Large intestine (tissue), 3 donors: ENCODE measurements around the gene PTGIR. TPM values are rescaled to one million over a fixed set of nuclear protein-coding genes. Genes with fewer than 3 reads are reported as not detected.

Experiments
- DNase-seq, 2 donors: peaks; one replicate each; pipeline versions ENCODE4 v3.0.0 to v3.0.0-alpha.2; 2013
- H3K27ac ChIP-seq: one replicate; pipeline ENCODE4 v1.5.1; 2013; ENCODE audit warnings: low read length
- H3K27me3 ChIP-seq: 2 replicates; pipeline ENCODE4 v1.6.1; 2013; ENCODE audit warnings: low read length; ENCODE audit not compliant: control insufficient read depth, insufficient read depth
- H3K36me3 ChIP-seq: 2 replicates; pipeline ENCODE4 v1.6.1; 2013; ENCODE audit warnings: low read length; ENCODE audit not compliant: control insufficient read depth, insufficient read depth
- H3K4me1 ChIP-seq: one replicate; pipeline ENCODE4 v1.6.1; 2013; ENCODE audit warnings: low read length; ENCODE audit not compliant: control insufficient read depth, insufficient read depth
- H3K4me3 ChIP-seq: one replicate; pipeline ENCODE4 v1.5.1; 2013; ENCODE audit warnings: low read length
- H3K9me3 ChIP-seq: one replicate; pipeline ENCODE4 v1.6.1; 2013; ENCODE audit warnings: mild to moderate bottlenecking, low read depth, low read length, moderate library complexity; ENCODE audit not compliant: control insufficient read depth
- whole genome bisulfite sequencing: methylation state at CpG from one replicate; pipeline ENCODE4 v1.1.5; 2013; ENCODE audit warnings: low lambda C conversion rate; ENCODE audit not compliant: insufficient coverage; 5-methylcytosine and 5-hydroxymethylcytosine counted together
- polyA plus RNA-seq: library from polyadenylated mRNA; unstranded; fragments of 120-200 nt; gene quantifications from one replicate; pipeline ENCODE4 v1.2.1, GENCODE V29; 2013

Gene PTGIR
- polyA plus RNA-seq, 1 donor = 4.8 TPM

DNA sequence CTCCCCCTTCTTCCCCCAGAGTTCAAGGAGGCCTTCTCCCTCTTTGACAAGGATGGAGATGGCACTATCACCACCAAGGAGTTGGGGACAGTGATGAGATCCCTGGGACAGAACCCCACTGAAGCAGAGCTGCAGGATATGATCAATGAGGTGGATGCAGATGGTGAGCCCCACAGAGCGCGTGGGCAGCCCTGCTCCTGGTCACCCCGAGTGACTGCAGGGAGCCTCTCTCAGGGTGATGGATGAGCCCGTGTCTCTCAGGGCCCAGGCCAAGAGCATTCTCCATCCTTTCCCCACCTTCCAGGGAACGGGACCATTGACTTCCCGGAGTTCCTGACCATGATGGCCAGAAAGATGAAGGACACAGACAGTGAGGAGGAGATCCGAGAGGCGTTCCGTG is 16.7 kb downstream of the PTGIR start:
- no peak for DNase-seq
- Histone ChIP-seq H3K4me3 (no peak overlapping the region), H3K4me1 (peaks cover 31% of the 10 kb centered on the region), H3K9me3 (no peaks in the 10 kb centered on the region), H3K36me3 (peaks cover 62% of the 10 kb centered on the region), H3K27ac (no peak overlapping the region), H3K27me3 (no peaks in the 10 kb centered on the region)
- WGBS = no CpG with 5 or more reads among the region's 9 CpGs

DNA sequence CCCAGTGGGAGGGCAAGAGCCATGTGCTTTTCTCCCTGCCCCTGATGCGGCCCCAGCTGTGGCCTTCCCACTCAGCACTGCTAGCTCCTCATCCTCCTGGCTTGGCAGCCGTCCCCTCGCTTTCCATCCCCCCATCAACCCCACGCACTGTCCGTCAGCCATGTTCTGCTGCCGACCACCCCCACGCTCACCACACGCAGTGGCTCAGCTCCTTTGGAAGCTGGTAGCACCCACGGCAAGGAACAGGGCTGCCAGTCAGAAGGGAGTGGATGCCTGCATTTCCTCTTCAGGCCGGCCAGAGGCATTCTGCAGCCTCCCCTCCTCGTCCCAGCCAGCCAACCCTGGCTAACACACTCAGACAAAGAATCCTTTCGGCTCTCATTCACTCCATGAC is 17.4 kb downstream of the PTGIR start:
- WGBS = no CpG with 5 or more reads among the region's 12 CpGs
- Histone ChIP-seq H3K36me3 (peaks cover 62% of the 10 kb centered on the region), H3K27me3 (no peaks in the 10 kb centered on the region), H3K27ac (no peak overlapping the region), H3K4me1 (peaks cover 31% of the 10 kb centered on the region), H3K4me3 (no peak overlapping the region), H3K9me3 (no peaks in the 10 kb centered on the region)
- DNase-seq = no peak

DNA sequence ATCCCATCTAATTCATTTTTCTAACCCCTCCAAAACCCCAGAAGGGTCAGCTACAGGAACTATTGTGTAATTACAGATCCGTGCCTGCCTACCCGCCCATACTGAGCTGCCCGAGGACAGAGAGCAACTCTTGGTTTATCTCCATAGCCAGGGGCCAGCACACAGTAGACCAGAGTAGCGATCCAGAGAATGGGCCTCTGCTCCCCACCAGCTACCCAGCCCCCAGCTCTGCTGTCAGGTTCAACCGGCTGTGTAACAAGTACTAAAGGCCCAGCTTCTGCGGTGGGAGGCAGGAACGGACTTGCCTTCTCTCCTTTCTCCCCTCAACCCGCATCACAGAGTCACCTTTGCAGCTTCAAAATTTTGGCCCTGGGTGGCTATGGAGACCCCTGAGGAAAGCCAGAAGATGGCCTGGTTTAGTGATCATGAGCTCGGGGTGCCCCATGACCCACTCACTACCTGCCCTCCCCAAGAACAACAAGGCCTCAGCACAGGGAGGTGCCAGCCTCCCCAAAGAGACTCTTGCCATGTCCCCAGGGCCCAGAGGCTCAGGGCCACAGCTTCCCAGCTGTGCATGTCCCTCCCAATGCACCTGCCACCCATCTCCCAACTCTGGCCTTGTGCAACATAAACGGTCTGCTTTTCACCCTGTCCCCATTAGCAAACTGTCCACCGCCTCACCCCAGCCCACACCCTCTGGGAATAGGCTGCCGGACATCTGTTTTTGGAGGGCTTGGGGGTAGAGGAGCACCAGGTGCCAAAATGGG is 18.0 kb downstream of the PTGIR start:
- Histone ChIP-seq H3K4me3 (no peak overlapping the region), H3K4me1 (peaks cover 31% of the 10 kb centered on the region), H3K36me3 (peaks cover 62% of the 10 kb centered on the region), H3K9me3 (no peaks in the 10 kb centered on the region), H3K27me3 (no peaks in the 10 kb centered on the region), H3K27ac (no peak overlapping the region)
- no CpG with 5 or more reads among the region's 12 CpGs for WGBS
- DNase-seq = no peak

DNA sequence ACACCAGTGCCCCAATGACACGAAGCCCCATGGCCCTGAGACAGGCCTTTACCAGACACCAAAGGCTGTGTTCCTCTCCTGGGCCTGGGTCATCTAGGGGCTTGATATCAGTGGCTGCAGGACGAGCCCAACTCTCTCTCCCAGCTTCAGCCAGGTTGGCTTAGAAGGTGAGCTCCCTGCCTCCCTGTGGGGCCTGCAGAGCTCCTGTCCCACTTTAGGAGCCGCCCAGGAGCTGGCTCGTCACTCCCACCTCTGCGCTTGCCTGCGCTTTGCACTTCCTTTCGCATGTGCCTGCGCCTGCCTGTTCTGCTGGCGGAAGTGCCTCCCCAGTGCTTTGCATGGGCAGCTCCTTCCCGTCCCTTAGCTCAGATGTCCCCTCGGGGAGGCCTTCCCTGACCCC is 18.9 kb downstream of the PTGIR start:
- DNase-seq = no peak
- H3K4me3 ChIP-seq = no peak overlapping the region
- WGBS = no CpG with 5 or more reads among the region's 11 CpGs
- H3K36me3 ChIP-seq = peaks cover 59% of the 10 kb centered on the region
- no peaks in the 10 kb centered on the region for H3K27me3 ChIP-seq
- no peaks in the 10 kb centered on the region for H3K9me3 ChIP-seq
- no peak overlapping the region for H3K27ac ChIP-seq
- peaks cover 31% of the 10 kb centered on the region for H3K4me1 ChIP-seq

DNA sequence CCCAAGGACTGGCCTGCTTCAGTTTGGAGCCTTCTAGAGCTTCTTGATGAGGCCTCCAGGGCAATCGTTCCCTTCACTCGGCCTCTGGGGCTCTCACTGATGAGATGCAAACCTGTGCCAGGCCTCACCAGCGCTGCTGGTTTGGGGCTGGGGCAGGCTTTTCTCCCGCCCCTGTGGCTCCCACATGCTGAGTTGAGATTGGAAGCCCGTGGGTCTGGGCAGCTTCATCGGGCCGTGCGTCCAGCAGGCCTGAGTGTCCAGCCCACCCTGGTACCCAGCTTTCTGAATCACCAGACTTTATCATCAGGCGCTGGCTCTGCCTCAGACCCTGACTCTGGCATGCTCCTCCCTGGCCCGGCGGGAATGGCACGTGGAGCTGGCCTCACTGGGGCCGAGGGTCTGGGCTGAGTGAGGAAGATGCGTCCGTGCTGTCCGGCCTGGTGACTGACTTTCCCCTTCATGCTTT is 19.5 kb downstream of the PTGIR start:
- Histone ChIP-seq H3K36me3 (peaks cover 55% of the 10 kb centered on the region), H3K27ac (no peak overlapping the region), H3K4me1 (peaks cover 31% of the 10 kb centered on the region), H3K27me3 (no peaks in the 10 kb centered on the region), H3K9me3 (no peaks in the 10 kb centered on the region), H3K4me3 (no peak overlapping the region)
- DNase-seq = no peak
- no CpG with 5 or more reads among the region's 16 CpGs for WGBS

DNA sequence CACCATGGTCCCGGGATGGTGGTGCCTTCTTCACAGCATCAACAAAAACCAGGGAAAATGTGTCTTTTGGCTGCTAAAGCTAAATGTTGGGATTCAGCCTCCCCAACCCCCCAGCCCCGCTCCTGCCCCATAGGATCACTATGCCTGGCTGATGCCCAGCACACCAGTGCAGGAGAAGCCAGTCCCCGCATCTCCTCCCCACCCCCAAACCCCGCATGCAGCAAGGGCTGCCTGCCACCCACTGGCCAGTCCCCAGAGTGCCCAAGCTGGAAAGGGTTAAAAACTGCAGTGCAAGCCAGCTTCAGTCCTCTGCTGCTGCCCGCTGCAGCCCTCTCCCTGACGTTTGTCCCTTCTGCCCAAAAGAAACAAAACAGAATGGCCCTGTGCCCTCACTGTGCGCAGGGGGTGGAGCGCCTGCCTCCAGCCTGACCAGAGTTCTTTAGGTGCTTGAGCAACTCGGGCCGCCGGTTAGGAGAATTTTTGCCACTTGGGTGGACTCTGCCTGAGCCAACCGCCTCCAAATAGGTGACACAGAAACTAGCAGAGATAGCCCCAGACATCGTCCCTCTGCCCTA is 20.0 kb downstream of the PTGIR start:
- no CpG with 5 or more reads among the region's 13 CpGs for WGBS
- H3K4me1 ChIP-seq = peaks cover 35% of the 10 kb centered on the region
- DNase-seq = no peak
- H3K27me3 ChIP-seq = no peaks in the 10 kb centered on the region
- H3K36me3 ChIP-seq = peaks cover 50% of the 10 kb centered on the region
- H3K27ac ChIP-seq = no peak overlapping the region
- no peak overlapping the region for H3K4me3 ChIP-seq
- H3K9me3 ChIP-seq = no peaks in the 10 kb centered on the region

DNA sequence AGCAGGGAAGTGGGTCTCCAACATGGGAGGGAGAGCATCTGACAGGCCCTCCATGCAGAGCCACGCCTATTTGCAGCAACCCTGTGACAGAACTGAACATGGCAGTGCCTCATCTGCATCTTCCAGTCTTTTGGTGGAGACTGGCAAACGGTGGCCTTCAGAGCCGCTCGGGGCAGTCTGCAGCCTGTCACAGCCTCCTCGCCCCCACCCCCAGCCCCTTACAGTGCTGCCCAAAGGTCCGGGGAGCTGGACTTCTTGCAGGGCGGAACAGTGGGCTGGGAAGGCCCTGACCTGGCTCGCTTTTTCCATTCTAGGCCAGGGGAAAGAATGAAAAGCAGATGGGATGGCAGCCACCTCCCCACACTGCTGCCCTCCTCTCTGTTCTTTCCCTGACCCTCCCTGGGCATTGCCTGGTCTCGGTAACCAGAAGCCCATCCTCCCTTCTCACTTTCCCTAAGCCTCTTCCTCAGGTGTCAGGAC is 21.1 kb downstream of the PTGIR start:
- H3K36me3 ChIP-seq = peaks cover 39% of the 10 kb centered on the region
- WGBS = no CpG with 5 or more reads among the region's 9 CpGs
- peak overlapping the region; percentile 98 for H3K4me3 ChIP-seq

DNA sequence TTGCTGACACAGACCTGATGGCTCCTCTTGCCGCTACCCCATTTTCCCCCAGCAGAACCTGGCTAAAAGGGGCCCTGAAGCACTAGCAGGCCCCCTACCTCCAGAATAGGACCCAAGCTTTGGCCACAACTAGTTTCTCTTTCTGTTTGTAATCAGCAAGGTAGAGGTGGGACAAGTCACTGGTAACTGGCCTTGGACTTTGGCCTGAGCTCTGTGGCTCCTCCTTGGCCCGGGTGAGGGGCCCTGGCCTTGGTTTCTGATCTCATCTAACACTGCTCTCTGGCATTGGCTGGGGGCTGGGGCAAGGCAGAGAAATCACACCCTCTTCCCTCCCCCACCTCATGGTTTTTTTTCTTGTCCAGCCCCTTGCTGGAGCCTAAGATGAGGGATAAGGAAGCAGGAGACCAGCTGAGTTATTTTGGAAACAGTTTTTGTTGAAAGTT is 21.7 kb downstream of the PTGIR start:
- Histone ChIP-seq H3K9me3 (no peaks in the 10 kb centered on the region), H3K4me3 (peak overlapping the region; percentile 98), H3K4me1 (peaks cover 35% of the 10 kb centered on the region), H3K27ac (peak overlapping the region; percentile 93), H3K27me3 (no peaks in the 10 kb centered on the region), H3K36me3 (peaks cover 34% of the 10 kb centered on the region)
- no CpG with 5 or more reads among the region's 2 CpGs for WGBS
- peak; percentile 93 to 97 for DNase-seq

More for the DNA sequence above, 21.1 kb downstream of the PTGIR start:
- H3K9me3 ChIP-seq = no peaks in the 10 kb centered on the region
- H3K4me1 ChIP-seq = peaks cover 35% of the 10 kb centered on the region
- no peak for DNase-seq
- H3K27me3 ChIP-seq = no peaks in the 10 kb centered on the region
- peak overlapping the region; percentile 93 for H3K27ac ChIP-seq

DNA sequence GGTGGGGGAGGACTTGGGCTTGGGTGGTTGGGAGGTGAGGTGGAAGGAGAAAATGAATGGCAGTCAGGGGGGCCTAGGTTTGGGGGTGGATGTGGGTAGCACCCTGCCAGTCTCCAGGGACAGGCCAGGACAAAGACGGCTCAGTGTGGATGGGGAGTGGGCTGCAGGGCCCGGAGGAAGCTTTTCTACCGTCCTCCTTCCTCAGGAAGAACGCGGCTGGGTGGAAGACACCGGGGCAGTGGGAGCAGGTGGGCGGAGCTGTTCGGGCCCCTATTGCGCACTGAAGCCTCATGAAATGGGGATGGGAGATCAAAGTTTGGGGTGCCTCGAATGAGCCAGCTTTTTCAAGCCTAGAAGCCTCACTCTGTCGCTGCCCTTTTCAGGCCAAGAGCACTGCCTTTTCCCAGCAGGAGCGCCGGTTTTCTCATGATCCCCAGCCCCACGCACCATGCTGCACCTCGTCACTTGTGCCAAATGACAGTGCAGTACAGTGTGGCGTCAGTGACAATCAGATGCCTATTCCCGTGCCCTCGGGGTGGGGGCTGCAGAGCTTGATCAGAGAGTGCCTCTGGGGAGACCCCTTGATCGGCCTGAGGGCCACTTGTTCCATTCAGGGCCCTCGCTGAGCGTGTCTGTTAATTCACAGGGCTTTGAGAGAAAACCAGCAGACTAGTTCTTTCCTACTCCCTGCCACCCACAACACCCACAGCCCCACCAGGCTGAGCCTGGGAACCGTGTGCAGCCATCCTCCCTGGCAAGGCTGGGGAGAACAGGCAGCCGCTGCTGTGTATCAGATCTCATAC is 22.3 kb downstream of the PTGIR start:
- peak overlapping the region; percentile 93 for H3K27ac ChIP-seq
- H3K4me3 ChIP-seq = peak overlapping the region; percentile 98
- H3K4me1 ChIP-seq = peaks cover 35% of the 10 kb centered on the region
- H3K36me3 ChIP-seq = peaks cover 28% of the 10 kb centered on the region
- H3K27me3 ChIP-seq = no peaks in the 10 kb centered on the region
- peaks cover 3% of the 10 kb centered on the region for H3K9me3 ChIP-seq
- no CpG with 5 or more reads among the region's 23 CpGs for WGBS
- peak in 1 of 2 donors; percentile 55 for DNase-seq
